ENCODE measurements around the gene PDE6C.

The PDE6C gene

GRCh38 chr10:93612311-93612710 is at the start of gene PDE6C:
PDE6C (plus strand) TSS chr10:93612537; CDS start chr10:93612726, 189 bp downstream.
- DNase-seq: no peak

- no peak for DNase-seq
Measured at GRCh38 chr10:93565446-93565845, 46.9 kb upstream of the PDE6C start.

GRCh38 chr10:93566435-93567276 is 45.7 kb upstream of the PDE6C start, which contains the start of gene FFAR4:
FFAR4 (plus strand) TSS chr10:93566665; CDS start chr10:93566721, 56 bp downstream.
- no peak for DNase-seq

GRCh38 chr10:93567277-93568104 is 44.8 kb upstream of the PDE6C start:
- no peak for DNase-seq

- no peak for DNase-seq
Measured at GRCh38 chr10:93568105-93568390, 44.3 kb upstream of the PDE6C start.

GRCh38 chr10:93570383-93570782 is 42.0 kb upstream of the PDE6C start:
- no peak for DNase-seq

- no peak for DNase-seq
Measured at GRCh38 chr10:93572606-93573005, 39.7 kb upstream of the PDE6C start.

GRCh38 chr10:93573051-93573909 is 39.1 kb upstream of the PDE6C start:
- no peak for DNase-seq

GRCh38 chr10:93573924-93574323 is 38.4 kb upstream of the PDE6C start:
- no peak for DNase-seq

- DNase-seq: no peak
Measured at GRCh38 chr10:93576888-93577287, 35.4 kb upstream of the PDE6C start.

- no peak for DNase-seq
Measured at GRCh38 chr10:93577565-93577964, 34.8 kb upstream of the PDE6C start.

GRCh38 chr10:93579089-93579488 is 33.2 kb upstream of the PDE6C start:
- no peak for DNase-seq

GRCh38 chr10:93579985-93580711 is 32.2 kb upstream of the PDE6C start:
- no peak for DNase-seq

- DNase-seq: peak; percentile 41
Measured at GRCh38 chr10:93580828-93581227, 31.5 kb upstream of the PDE6C start.

GRCh38 chr10:93584445-93584844 is 27.9 kb upstream of the PDE6C start:
- no peak for DNase-seq

GRCh38 chr10:93589648-93590562 is 22.4 kb upstream of the PDE6C start:
- DNase-seq: no peak

GRCh38 chr10:93590638-93591037 is 21.7 kb upstream of the PDE6C start:
- no peak for DNase-seq

- no peak for DNase-seq
Measured at GRCh38 chr10:93591065-93591808, 21.1 kb upstream of the PDE6C start.

- no peak for DNase-seq
Measured at GRCh38 chr10:93593254-93593653, 19.1 kb upstream of the PDE6C start.

- no peak for DNase-seq
Measured at GRCh38 chr10:93593749-93594148, 18.6 kb upstream of the PDE6C start.

- DNase-seq: no peak
Measured at GRCh38 chr10:93594518-93594917, 17.8 kb upstream of the PDE6C start.

Measured in fibroblast of skin of right biceps (primary cell).